ENCODE measurements around the gene ARID3C.

The ARID3C gene

DNA sequence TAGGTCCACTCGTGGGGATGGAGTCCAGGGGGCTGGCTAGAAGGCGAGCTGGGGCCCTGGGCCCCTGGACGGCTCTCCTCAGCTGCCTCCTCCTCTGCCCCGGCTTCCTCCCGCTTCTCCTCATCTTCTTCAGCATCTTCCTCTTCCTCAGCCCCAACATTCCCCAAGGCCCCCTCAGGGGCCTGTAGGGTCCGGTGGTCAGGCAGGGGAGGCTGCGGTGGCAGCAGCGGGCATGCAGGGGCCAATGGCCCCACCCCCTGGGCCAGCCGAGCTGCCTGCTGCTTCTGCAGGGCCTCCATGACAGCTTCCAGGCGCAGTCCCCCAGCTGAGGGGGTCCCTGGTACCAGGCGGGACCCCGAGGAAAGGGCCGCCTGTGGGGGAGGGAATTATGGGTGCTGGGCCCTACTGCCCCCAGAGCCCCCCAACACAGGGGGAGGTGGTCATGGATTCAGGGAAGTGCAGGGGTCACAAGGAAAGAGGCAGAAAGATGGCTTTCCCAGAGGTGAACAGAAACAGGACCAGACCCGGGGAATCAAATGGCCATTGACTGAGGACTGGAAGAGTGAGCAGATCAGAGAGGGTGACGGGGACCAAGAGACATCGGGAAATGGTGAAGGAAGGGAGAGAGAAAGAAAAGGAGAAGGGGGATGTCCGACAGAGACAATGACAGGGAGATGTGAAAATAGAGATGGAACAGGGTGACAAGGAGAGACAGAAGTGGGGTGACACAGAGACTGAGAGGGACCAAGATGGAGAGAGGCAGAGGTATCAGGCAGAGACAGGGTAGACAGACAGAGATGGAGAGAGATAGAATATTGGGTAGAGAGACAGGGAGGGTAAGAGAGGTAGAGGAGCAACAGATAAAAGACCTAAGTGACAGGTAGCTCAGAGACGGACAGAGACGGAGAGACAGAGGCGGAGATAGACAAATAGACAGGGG, 880 bp downstream of the ARID3C start:
- TF ChIP-seq, protein P1, sequence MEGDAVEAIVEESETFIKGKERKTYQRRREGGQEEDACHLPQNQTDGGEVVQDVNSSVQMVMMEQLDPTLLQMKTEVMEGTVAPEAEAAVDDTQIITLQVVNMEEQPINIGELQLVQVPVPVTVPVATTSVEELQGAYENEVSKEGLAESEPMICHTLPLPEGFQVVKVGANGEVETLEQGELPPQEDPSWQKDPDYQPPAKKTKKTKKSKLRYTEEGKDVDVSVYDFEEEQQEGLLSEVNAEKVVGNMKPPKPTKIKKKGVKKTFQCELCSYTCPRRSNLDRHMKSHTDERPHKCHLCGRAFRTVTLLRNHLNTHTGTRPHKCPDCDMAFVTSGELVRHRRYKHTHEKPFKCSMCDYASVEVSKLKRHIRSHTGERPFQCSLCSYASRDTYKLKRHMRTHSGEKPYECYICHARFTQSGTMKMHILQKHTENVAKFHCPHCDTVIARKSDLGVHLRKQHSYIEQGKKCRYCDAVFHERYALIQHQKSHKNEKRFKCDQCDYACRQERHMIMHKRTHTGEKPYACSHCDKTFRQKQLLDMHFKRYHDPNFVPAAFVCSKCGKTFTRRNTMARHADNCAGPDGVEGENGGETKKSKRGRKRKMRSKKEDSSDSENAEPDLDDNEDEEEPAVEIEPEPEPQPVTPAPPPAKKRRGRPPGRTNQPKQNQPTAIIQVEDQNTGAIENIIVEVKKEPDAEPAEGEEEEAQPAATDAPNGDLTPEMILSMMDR (IDR thresholded peaks at IDR 0.05; ENCODE audit: low read depth, low read length, missing control alignments): no peak
- no peak overlapping the region for H3K4me3 ChIP-seq (ENCODE audit: low read depth, low read length)
- DNase-seq (ENCODE audit: low read depth): no peak

DNA sequence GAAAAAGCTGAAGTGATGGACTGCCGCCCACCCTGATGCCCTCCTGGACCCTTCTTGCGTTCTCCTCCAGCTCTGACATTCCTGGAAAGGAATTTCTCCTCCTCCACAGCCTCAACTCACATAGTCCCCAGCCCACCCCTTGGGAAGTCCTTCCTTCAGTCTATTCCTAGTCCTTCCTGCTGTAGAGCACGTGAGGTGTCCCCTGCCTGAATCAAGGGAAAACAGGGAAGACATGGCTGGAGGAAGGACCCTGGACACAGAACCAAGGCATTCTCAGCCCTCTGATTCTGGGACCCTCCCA, 3.7 kb downstream of the ARID3C start:
- TF ChIP-seq, protein P1 (IDR thresholded peaks at IDR 0.05; ENCODE audit: low read depth, low read length, missing control alignments): no peak

DNA sequence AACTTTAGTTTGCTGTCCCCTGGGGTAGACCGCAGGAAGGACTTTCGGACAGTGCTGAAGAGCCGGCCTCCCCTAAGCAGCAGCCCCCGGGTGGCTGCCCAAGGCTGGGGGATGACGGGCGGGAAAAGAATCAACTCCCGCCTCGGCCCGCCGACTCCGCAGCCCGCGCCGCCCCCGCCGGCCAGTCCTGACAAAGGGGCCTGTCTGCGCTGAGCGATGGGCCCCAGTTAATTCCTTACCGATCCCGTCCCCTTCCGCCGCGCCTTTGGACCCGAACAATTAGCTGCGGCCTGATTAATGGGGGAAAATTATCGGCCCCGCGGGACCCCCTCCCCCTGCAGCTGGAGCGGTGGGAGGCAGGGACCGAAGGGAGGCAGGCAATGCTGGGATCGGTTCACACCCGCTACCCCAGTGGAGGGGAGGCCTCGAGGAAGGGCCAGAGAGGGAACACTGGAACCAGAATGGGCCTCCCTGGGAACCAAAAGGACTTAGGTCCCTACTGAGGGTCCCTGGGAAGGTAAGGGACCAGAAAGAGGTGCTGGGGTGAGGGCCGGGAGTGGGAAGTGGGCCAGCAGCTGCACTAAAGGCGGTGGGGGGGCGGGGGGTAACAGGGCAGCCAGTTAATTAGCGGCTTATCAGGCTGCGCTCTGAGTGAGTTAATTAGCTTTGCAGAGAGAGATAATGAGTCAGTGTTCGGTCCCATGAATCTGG, 4.2 kb downstream of the ARID3C start:
- no peak for DNase-seq (ENCODE audit: low read depth)
- TF ChIP-seq, protein P1 (IDR thresholded peaks at IDR 0.05; ENCODE audit: low read depth, low read length, missing control alignments): no peak
- no peak overlapping the region for H3K4me3 ChIP-seq (ENCODE audit: low read depth, low read length)

More for the DNA sequence above, 3.7 kb downstream of the ARID3C start:
- H3K4me3 ChIP-seq (ENCODE audit: low read depth, low read length): no peak overlapping the region
- no peak for DNase-seq (ENCODE audit: low read depth)

DNA sequence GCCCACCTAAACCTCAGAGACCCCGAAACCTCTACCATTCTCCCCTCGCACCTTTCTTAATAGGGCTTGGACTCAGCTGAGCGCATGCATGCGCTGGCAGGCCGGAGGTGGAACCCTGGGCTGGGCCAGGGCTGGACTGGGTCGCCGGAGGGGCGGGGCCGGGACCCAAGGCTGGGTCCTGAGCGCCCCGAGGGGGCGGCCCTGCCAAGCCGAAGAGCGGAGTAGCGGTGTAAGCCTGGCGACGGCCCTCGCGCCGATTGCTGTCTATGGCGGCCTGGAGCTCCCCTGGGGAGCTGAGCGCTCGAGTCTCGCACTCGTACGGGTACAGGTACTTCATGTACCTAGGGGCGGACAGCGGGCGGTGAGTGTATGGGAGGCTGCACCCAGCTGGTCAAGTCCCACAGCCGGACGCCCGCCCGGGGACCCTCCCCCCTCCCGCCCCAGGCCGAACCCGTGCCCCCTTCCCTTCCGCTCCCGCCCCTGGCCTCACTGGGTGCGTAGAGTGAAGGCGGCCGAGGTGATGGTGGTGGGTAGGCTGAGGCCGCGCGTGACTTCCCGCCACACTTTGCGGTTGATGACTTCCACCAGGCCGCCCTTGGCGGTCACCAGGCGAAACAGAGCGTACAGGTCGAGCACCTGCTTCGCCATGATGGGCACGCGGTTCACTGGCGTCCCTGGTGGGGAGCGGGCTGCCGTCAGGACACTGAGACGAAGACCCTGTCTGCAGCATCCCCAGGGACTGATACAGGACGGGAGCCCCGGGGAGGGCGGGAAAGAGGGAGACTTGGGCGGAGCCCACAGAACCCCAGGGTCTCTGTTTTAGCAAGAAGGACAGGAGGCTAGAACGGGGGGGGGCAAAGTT, 5.3 kb downstream of the ARID3C start:
- H3K4me3 ChIP-seq (ENCODE audit: low read depth, low read length): no peak overlapping the region
- TF ChIP-seq, protein P1 (IDR thresholded peaks at IDR 0.05; ENCODE audit: low read depth, low read length, missing control alignments): no peak
- no peak for DNase-seq (ENCODE audit: low read depth)

DNA sequence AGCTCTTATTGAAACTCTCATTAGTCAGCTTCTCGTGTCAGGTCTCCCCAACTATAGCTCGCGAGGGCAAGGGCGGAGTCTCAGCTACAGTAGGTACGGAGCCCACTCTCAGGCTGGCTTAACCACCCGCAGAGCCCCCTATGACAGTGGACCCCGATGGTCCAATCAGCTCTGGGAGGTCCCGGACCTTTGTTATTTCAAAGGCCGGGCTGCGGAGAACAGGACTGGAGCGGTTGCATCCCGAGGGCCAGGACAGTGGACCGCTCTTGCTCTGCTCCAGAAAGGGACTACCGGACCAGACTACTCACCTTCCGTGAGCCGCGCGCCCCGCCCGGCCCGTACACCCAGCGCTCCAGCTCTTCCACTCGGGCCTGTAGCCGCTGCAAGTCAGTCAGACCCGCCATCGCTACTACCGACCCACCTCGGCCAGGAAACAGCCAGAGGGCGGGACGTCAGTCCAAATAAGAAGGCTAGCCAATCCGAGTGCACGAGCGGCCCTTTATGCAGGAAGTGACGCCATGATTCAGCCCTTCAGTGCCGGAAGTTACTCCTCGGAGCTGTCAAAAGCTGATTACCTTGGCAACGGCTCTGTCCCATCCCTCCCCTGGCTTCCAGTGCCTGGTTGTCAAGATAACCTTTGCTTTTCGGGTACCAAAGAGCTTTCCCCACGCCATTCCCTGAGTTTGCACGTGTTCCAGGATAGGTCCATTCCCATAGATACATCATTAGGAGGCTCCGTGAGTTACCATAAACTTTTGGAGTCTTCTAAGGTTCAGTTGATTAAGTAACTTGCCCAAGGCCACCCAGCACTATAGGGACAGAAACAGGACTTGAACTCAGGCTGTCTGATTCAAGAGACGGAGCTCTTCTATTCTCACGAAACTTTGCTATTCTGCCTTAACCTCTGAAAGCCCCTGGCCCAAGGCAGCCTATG, 8.5 kb downstream of the ARID3C start, which contains the start of gene DCTN3:
TSS of gene DCTN3 (minus strand) at position 435 of the 934 bp plus-strand sequence. CDS start at position 404, 31 bp downstream.
- peak; percentile 91 for DNase-seq (ENCODE audit: low read depth)
- H3K4me3 ChIP-seq (ENCODE audit: low read depth, low read length): peak within 1 kb of the TSS; percentile 70
- TF ChIP-seq, protein P1 (IDR thresholded peaks at IDR 0.05; ENCODE audit: low read depth, low read length, missing control alignments): no peak

DNA sequence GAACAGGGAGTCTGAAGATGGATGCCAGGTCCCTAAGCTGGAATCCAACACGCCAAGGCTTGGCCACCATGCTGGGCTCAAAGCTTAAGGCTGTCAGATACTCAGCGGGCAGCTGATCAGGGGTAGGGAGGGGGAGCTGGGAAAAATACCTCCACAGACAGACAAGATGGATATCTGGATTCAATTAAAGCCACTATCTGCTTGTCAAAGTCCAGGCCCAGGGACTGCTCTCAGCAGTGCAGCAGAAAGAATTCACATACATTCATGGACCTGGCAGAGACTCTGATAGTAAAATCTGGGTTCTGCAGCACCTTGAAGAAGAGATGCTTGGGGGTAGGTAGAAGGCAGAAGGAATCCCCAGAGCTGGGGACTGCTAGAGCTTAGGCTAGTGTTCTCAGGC, 13.7 kb downstream of the ARID3C start:
- TF ChIP-seq, protein P1 (IDR thresholded peaks at IDR 0.05; ENCODE audit: low read depth, low read length, missing control alignments): no peak
- no peak overlapping the region for H3K4me3 ChIP-seq (ENCODE audit: low read depth, low read length)
- no peak for DNase-seq (ENCODE audit: low read depth)
